IPS DF 4.7 (cell line): ENCODE results near the gene SPINK4.

Experiments
- DNase-seq: peaks from one replicate; pipeline ENCODE4 v3.0.0-alpha.2; 2013; ENCODE audit warnings: low spot score; ENCODE audit errors: extremely low read depth

The SPINK4 gene, protein sequence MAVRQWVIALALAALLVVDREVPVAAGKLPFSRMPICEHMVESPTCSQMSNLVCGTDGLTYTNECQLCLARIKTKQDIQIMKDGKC

DNA sequence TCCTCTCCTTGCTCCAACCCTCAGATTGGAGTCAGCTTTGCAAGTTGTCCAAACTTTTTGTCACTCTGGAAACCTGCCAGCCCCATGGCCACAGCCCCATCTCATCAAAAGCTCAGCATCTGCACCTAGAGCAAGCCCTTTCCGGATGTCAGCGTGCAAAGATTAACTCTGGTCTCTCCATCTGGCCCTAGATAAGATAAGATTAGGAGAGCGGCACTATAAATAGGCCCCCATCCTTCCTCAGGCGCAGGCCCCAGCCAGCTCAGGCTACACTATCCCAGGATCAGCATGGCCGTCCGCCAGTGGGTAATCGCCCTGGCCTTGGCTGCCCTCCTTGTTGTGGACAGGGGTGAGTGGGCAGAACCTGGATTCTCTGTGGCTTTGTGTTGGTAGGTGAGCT is at the start of gene SPINK4:
SPINK4 (plus strand) TSS at position 247 of the 400 bp plus-strand sequence; CDS start at position 289, 42 bp downstream.
- DNase-seq, result no peak

DNA sequence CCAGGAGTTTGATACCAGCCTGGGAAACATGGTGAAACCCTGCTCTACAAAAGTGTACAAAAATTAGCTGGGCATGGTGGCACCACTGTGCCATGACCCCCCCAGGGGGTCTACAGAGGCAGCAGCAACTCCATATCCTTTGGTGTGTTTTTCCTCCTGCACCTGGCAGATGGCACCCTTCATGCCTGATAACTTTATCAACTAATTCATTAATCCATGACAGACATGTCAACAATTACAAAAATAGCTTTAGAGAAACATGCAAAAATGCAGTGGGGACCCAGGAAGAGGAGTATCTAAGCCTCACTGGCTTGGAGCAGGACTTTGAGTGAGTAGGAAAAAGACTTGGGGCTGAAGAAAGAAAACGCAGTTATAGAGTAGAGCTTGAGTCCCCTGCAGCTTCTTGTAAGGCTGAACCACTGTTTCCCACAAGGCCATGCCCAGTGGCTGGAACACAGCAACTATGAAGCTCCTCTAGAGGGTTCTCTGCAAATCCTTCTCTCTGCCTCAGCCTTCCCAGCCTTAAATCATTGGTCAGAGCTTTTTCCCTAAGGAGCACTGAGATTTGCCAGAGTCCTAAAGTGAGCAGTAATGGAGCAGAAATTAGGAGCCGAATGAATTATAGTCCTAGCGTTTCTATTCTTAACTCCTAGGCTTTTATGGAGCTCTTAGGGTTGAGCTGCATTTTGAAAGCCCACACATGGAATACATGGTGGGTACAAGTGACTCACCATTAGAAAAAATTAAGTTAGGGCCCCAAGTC is 47.3 kb upstream of the SPINK4 start:
- DNase-seq, result no peak

DNA sequence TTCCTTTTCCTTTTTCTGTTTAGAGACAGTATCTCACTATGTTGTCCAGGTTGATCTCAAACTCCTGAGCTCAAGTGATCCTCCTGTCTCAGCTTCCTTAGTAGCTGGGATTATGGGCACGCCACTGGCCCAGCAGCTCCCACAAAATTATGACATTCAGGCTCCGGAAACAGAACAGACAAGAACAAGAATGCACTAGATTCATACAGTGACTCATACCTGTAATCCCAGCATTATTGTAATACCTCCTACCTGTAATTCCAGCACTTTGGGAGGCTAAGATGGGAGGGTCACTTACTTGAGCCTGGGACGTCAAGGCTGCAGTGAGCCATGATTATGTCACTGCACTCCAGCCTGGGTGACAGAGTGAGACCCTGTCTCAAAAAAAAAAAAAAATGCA is 46.1 kb upstream of the SPINK4 start:
- DNase-seq, result no peak

DNA sequence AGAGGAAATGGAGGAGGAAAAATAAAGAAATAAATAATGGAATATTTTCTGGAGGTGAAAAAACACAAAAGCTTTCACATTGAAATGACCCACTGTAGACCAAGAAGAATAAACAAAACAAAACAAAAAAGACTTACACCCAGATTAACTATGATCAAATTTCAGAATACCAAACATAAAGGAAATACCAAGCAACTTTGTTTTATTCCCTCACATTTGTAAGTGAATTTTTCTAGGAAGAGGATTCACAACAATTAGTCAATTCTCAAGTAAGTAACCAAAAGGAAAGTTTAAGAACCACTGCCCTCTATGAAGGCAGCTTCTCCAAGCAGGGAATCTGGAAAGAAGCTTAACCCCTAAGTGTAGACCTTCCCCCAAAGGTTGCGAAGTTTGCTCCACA is 43.2 kb upstream of the SPINK4 start:
- no peak for DNase-seq

DNA sequence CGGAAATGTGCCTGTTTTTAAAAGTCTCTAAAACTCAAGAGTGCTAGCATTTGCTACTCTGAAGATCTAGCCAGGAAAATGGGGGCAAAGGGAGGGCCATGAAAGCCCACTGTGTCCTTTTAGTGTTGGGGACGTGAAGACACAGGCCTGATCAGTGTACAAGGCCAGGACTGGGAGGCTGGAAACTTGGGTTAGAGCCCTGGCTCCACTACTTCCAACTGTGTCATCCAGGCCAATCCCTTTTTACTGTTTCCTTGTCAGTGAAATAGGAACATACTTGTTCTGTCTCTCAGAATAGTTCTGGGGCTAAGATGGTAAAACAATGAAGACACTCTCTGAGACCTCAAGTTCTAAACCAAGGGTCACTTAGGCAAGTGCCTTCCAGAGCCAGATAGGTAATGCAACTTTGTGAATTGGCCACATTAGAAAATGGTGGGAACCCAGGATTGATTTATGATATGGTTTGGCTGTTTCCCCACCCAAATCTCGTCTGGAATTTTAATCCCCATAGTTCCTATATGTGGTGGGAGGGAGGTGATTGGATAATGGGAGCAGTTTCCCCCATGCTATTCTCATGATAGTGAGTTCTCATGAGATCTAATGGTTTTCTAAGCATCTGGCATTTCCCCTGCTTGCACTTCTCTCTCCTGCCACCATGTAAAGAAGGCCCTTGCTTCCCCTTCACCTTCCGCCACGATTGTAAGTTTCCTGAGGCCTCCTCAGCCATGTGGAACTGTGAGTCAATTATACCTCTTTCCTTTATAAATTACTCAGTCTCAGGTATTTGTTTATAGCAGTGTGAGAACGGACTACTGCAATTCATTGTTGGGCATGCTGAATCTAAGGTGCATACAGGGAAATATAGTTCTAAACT is 42.5 kb upstream of the SPINK4 start:
- no peak for DNase-seq

DNA sequence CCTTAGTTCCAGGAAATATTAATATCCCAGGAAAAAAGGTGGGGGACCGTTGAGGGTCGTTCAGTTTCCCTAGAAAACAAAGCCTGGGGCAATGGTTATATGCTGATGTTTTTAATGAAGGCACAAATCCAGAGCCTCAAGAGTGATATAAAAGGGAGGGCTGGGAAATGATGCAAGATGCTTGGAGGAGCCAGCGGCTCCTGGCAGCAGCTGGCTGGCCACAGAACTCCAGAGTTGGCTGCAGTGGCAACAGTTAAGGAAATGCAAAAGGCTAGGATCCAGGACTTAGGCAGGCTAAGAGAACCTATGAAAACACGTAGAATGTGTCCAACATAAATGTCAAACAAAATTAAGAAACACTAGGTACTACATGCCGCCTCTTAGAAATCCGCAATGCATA is 41.8 kb upstream of the SPINK4 start:
- no peak for DNase-seq

DNA sequence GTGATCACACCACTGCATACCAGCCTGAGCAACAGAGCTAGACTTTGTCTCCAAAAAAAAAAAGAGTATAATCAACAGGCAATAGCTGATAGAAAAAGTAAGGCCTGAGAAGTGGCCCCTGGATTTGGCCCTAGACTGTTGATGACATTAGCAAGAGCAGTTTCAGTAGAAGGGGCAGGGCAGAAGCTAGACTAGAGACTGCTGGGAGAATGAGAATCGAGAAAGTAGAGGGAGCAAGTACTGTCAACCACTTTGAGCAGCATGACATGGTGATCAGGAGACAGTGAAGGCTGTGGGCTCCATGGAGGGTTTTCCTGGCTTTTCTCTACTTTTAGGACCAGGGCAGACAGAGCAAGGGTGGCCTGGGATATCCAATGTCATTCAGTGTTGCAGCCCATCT is 37.9 kb upstream of the SPINK4 start:
- DNase-seq, result no peak

DNA sequence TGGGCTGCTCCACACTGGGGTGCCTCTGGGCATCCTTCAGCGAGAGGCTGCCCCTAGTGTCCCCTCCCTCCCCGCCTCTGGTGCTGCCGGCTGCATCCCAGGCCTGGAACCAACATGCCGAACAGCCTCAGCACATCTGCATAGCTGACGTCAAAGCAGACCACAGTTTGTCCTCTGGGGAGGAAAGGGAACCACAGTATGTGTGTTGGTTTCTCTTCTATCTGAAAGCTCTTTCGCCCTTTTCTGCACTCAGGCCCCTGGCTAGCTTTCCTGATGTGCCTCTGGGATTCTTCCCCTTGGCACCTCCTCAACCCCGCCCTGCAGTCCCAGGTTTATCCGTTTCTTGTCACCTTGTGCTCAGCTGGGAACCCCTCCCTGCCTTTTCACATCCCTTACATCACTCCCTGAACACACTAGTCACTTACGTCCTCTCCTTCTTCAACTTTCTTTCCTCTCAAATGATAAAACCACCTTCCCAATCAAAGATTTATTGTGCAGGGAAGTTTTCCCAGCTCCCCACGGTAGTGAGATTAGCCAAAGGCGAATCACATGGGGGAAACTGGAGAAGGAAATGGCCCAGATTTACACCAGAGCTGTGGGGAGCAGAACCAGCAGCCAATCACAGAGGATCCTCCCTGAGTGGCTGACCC is 37.3 kb upstream of the SPINK4 start:
- DNase-seq, result no peak

DNA sequence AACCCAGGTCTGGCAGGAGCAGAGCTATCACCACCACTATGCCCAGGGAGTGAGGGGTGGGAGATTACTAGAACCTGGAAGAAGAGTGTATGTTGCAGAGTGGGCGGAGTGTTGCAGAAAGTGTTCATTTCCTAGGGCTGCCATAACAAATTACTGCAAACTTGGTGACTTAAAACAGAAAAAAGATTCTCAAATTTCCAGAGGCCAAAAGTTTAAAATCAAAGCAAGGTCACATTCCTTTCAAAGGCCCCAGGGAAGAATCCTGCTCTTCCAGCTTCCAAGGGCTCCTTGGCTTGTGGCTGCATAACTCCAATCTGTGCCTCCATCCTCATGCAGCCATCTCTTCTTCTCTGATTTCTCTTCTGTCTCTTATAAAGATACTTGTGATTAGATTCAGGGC is 30.6 kb upstream of the SPINK4 start:
- no peak for DNase-seq

DNA sequence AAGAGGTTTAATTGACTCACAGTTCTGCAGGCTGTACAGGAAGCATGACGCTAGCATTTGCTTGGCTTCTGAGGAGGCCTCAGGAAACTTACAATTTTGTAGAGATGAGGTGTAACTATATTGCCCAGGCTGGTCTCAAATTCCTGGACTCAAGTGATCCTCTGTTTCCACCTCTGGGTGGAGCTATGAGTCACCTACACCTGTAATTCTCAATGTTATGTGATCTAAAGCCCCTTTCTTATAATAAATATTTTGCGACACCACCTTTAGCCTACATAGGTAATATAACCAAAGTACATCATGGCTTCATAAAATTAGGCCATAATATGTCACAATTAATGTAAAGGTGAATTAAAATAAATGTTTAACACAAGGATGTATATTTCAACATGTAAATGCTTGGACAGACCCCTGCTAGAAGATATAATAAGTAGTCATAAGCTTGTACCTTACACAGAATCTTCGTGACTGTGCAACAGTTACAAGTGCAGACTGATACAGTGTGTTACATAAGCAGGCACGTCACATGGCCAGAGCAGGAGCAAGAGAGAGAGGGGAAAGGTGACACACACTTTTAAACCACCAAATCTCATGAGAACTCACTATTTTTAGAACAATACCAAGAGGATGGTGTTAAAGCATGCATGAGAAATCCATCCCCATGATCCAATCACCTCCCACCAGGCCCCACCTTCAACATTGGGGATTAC is 29.8 kb upstream of the SPINK4 start:
- no peak for DNase-seq

DNA sequence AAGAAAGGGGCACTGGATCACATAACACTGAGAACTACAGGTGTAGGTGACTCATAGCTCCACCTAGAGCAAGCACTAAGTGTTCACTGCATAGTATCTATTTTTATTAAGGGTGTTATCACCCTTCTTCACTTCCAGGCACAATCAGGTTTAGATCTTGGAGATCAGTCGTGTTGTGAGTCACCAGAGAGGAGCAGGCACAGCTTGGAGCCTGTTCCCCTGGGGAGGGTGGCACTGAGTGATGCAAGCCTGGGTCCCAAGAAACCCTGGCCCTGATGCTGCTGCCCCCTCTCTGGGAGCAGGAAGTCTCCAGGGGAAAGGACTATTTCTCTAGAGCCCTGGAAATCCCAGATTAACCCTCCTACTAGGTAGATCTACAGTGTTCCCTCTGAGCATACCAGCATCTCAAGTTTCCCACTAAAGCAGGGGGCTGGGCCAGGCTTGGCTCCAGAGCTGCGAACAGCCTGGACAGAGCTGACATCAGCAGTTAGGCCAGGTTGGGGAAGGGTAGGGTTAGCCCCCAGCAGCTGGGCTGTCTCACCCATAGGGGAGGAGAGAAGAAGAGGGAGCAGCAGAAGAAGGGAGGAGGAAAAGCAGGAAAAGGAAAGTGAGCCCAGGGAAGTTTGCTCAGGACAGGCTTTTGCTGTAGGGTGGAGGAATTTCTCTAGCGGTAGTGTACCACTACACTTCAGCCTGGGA is 28.1 kb upstream of the SPINK4 start:
- DNase-seq, result no peak

DNA sequence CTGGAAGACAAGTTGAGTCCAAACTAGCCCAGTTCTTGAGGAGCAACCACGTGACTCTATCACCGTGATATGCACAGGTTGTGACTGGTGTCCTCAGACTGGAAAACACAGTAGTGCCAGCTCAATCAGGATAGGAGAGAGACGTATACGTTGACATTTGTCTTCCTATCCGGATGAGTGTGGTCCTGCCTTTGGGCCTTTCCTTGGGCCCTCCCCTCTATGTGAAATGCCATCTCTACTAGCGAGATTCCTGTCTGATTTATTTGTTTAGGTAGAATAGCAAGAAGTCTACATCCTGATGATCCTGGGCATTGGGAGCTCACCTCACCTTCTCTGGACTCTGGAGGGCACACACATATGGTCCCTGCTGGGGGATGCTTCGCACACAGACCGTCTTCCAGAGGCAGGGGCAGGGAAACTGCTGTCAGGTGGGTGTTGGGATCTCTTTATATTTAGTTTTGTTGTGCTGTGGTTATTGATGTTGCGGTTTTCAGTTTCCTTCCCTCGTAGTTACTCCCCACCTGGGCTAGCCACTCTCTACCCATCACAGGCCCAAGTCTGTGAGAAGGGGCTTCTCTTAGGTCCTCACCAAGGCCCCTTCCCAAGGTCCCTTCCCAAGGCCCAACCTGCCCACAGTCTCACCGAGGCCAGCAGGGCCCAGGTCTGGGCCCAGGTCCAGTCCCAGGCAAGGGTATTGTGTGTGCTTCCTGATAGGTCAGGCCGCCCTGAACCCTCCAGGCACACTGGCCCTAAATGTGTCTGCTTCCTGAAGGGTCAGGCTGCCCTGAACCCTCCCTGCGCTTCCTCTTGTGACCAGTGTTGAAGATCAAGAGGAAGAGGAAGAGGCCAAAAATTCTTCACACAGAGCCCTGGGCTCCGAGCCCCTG is 19.0 kb upstream of the SPINK4 start:
- no peak for DNase-seq

DNA sequence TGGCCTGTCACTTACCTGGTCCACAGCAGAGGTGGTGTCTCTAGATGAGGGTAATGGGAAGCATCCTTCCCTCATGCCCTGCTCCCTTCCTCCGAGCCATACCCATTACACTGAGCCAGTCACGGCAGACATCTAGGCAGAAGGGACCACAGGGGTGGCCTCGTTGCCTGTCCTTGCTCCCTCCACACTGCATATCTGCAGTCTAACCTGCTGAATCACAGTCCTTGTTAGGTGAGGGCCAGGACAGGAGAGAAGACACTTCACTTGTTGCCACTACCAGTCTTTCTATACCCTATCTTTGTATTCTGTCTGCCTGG is 18.4 kb upstream of the SPINK4 start:
- no peak for DNase-seq

DNA sequence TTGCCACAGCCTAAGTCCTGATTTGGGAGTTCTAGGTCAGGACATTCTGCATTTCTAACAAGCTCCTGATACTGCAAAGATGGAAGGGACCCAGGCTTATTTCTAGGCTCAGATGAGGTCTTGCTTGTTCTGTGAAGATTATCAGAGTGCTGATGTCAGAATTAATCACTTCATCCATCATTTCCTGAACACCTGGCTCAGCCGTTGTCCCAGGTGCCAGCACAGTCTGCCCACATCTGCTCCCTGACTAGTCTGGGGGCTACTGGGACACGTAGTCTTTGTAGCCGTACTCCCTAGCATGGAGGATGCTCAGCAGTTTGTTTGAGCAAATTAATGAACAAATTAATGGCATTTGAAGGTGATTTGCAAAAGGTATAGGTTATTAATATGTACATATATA is 17.9 kb upstream of the SPINK4 start:
- DNase-seq, result no peak

DNA sequence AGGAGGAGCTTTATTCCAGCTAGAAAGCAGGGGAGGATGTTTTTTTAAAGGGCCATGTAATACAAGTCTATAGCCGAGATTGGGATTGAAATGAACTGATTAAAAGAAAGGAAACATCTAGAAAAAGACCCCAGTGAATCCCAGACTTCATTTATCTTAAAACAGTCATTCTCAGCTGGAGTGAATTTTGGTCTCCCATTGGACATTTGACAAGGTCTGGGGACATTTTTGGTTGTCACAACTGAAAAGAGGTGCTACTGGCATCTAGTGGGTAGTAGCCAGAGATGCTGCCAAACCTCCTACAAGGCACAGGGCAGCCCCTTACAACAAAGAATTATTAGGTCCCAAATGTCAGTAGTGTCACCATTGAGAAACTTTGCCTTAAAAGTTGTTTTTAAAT is 16.3 kb upstream of the SPINK4 start:
- DNase-seq, result no peak

DNA sequence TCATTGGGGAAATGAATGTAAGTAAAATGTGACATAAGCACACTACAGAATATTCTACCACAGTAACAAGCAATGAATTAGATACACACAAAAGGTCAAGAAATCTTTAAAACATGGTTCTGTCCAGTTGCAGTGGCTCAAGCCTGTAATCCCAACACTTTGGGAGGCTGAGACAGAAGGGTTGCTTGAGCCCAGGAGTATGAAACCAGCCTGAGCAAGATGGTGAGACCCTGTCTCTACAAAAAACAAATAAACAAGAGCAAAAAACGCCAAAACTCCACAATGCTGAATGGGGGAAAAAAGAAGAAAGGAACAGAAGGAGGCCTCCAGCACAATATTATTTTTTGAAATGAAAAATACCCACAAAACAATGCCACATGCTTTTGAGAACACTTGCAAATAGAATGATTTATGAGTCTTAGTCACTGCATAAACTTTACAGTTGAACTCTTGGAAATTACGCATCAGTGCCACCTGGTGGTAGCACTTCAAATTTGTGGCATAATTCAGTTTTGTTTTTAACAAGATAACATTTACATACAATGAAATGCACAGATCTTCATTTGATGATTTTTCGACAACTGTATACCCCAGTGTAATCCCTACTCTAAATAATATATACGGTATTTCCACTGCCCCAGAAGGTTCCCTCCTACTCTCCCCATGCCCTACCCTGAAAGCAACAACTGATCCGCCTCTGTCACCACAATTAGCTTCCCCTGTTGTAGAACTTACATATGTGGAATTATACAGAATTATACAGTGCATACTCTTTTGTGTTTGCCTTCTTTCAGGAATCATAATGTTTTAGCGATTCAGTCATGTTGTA is 14.4 kb upstream of the SPINK4 start:
- DNase-seq, result no peak

DNA sequence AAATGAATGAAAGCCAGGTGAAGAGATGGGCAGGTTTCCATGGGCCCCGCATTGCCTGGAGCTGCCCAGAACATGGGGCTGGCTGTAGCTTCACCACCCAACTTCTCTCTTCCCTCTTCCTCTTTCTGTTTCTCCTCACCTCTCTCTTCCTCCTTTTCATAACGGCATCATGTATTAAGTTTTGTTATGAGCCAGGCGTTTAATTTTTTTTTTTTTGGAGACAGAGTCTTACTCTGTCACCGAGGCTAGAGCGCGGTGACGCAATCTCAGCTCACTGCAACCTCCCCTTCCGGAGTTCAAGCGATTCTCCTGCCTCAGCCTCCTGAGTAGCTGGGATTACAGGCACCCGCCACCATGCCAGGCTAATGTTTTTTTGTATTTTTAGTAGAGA is 13.0 kb upstream of the SPINK4 start:
- DNase-seq, result no peak

DNA sequence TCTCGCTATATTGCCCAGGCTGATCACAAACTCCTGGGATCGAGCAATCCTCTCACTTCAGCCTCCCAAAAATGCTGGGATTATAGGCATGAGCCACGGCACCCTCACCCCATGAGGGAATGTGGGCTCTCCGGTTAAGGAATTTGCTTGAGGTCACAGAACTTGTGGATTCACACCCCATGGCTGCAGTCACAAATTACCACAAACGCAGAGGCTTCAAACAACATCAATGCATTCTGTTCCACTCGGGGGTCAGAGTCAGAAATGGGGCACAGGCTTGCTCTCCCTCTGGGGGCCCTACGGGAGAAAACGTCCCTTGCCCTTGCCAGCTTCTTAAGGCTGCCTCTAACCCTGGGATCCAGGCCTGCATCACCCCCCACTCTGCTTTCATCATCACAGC is 12.2 kb upstream of the SPINK4 start:
- no peak for DNase-seq

DNA sequence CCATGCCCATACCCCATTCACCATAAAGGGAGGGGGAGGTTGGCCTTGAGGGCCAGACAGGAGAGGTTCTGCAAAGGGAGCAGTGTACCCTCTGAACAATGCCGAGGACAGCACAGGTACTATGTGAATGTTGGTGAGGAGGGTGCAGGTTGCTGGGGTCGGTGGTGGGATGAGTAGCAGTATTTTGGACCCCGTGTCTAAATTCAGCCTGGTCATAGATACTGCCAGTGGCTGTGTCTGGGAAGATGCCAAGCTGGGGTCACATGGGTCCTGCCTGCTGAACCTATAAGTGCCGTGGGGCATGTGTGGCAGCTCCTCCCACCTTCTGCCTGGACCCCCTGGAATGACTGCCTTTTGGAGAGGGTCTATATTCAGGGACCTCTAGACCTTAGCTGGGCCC is 11.4 kb upstream of the SPINK4 start:
- no peak for DNase-seq
